Umbilical cord (tissue), 2 donors: ENCODE measurements around the gene GAPDHS. TPM values are rescaled to one million over a fixed set of nuclear protein-coding genes. Genes with fewer than 3 reads are reported as not detected.

Experiments used
- DNase-seq: peaks from one replicate; pipeline ENCODE4 v3.0.0-alpha.2; 2015; ENCODE audit warnings: low spot score
- total RNA-seq: library from RNA; depleted of rRNA; stranded (reverse); fragments of >200 nt; gene quantifications from one replicate; pipeline ENCODE4 v1.2.3, GENCODE V29; 2014; ENCODE audit warnings: low replicate concordance; ENCODE audit not compliant: insufficient read depth

GAPDHS gene
- total RNA-seq, 1 donor from 2014 or later = not detected

GRCh38 chr19:35539850-35540249 is 6.6 kb downstream of the GAPDHS start:
- no peak for DNase-seq

- no peak for DNase-seq
Measured at GRCh38 chr19:35540356-35540927, 7.2 kb downstream of the GAPDHS start.

- no peak for DNase-seq
Measured at GRCh38 chr19:35542209-35542608, 9.0 kb downstream of the GAPDHS start.

- no peak for DNase-seq
Measured at GRCh38 chr19:35543280-35544109, 10.2 kb downstream of the GAPDHS start.

GRCh38 chr19:35544110-35544802 is 11.0 kb downstream of the GAPDHS start:
- no peak for DNase-seq

- DNase-seq = peak; percentile 89
Measured at GRCh38 chr19:35545001-35545854, 12.0 kb downstream of the GAPDHS start, which contains the start of gene TMEM147. Gene TMEM147 (plus strand): TSS chr19:35545626. CDS start chr19:35545740, 114 bp downstream.

GRCh38 chr19:35545855-35546381 is 12.7 kb downstream of the GAPDHS start:
- DNase-seq = peak; percentile 22

- no peak for DNase-seq
Measured at GRCh38 chr19:35546532-35546931, 13.3 kb downstream of the GAPDHS start.

GRCh38 chr19:35549174-35549788 is 16.0 kb downstream of the GAPDHS start:
- DNase-seq = peak; percentile 57

- DNase-seq = no peak
Measured at GRCh38 chr19:35549879-35550523, 16.7 kb downstream of the GAPDHS start.

- DNase-seq = no peak
Measured at GRCh38 chr19:35551091-35551810, 18.0 kb downstream of the GAPDHS start.

GRCh38 chr19:35552534-35553384 is 19.5 kb downstream of the GAPDHS start:
- DNase-seq = no peak

- no peak for DNase-seq
Measured at GRCh38 chr19:35553385-35554000, 20.2 kb downstream of the GAPDHS start.

GRCh38 chr19:35554076-35554475 is 20.8 kb downstream of the GAPDHS start:
- DNase-seq = no peak

GRCh38 chr19:35555301-35556005 is 22.2 kb downstream of the GAPDHS start:
- no peak for DNase-seq

- DNase-seq = no peak
Measured at GRCh38 chr19:35556025-35556590, 22.9 kb downstream of the GAPDHS start.

GRCh38 chr19:35556846-35557538 is 23.7 kb downstream of the GAPDHS start:
- DNase-seq = no peak
